Erythroblast (primary cell): ENCODE results near the gene C17orf67.

Source experiments
- GATA1 ChIP-seq: IDR thresholded peaks from 2 replicates; pipeline ENCODE4 v1.6.1; 2011; ENCODE audit warnings: low read depth, mild to moderate bottlenecking, control low read depth, low read length, moderate library complexity
- POLR2A ChIP-seq: IDR thresholded peaks from 2 replicates; pipeline ENCODE4 v1.6.1; 2011; ENCODE audit warnings: mild to moderate bottlenecking, low read length

- TF ChIP-seq POLR2A (no peak), GATA1 (no peak)
Observed at GRCh38 chr17:56824503-56824902, 9.2 kb downstream of the C17orf67 start.
